Neural cell (in vitro differentiated cells): ENCODE data around the gene ARHGAP5.

Experiments
- EP300 ChIP-seq: fragments of 450-650 bp; conservative IDR thresholded peaks from 2 replicates; pipeline ENCODE4 v1.6.1; 2014; ENCODE audit warnings: antibody characterized with exemption, mild to moderate bottlenecking, moderate library complexity; ENCODE audit not compliant: poor library complexity, severe bottlenecking
- EZH2 ChIP-seq: fragments of 200-600, 300-800 bp; shearing (Covaris generic), sonication (generic); IDR thresholded peaks from 2 replicates; pipeline ENCODE4 v1.6.1; 2014; ENCODE audit warnings: antibody characterized with exemption, low read length, borderline replicate concordance, mild to moderate bottlenecking; ENCODE audit not compliant: insufficient read depth, poor library complexity, severe bottlenecking
- RAD21 ChIP-seq: fragments of 450-650 bp; conservative IDR thresholded peaks from 2 replicates; pipeline ENCODE4 v1.6.1; 2014; ENCODE audit warnings: antibody characterized with exemption, mild to moderate bottlenecking, moderate library complexity
- REST ChIP-seq: IDR thresholded peaks from 2 replicates; pipeline ENCODE4 v1.6.1; 2012; ENCODE audit warnings: borderline replicate concordance
- SMC3 ChIP-seq: fragments of 450-650 bp; conservative IDR thresholded peaks from 2 replicates; pipeline ENCODE4 v1.6.1; 2014; ENCODE audit warnings: antibody characterized with exemption, mild to moderate bottlenecking, moderate library complexity; ENCODE audit not compliant: poor library complexity
- TF ChIP-seq, protein P1 (sequence below): fragments of 450-650 bp; IDR thresholded peaks from 2 replicates; pipeline ENCODE4 v1.5.1; 2014; ENCODE audit warnings: antibody characterized with exemption, mild to moderate bottlenecking, moderate library complexity; ENCODE audit not compliant: poor library complexity, severe bottlenecking

DNA sequence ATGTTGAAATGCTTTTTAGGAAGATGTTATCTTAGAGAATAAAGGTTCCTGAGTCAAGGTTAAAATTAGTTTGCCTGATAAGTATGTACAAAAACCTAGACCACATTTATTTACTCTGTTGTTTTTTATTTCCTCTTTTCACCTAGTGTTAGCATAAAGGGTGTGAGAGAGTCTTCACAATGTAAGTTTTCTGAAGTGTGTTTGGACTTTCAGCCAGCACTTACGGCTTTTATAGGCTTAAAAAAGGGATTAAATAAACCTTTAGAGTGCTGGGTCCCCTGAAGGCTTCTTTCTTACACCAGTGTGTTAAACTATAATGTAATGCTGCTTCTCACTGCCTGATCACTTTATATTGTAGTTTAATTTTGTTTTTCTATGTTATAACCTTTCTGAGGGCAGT lies 27.2 kb downstream of the ARHGAP5 start:
- TF ChIP-seq, protein P1, sequence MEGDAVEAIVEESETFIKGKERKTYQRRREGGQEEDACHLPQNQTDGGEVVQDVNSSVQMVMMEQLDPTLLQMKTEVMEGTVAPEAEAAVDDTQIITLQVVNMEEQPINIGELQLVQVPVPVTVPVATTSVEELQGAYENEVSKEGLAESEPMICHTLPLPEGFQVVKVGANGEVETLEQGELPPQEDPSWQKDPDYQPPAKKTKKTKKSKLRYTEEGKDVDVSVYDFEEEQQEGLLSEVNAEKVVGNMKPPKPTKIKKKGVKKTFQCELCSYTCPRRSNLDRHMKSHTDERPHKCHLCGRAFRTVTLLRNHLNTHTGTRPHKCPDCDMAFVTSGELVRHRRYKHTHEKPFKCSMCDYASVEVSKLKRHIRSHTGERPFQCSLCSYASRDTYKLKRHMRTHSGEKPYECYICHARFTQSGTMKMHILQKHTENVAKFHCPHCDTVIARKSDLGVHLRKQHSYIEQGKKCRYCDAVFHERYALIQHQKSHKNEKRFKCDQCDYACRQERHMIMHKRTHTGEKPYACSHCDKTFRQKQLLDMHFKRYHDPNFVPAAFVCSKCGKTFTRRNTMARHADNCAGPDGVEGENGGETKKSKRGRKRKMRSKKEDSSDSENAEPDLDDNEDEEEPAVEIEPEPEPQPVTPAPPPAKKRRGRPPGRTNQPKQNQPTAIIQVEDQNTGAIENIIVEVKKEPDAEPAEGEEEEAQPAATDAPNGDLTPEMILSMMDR: no peak
- TF ChIP-seq SMC3 (no peak), RAD21 (no peak), EP300 (no peak), REST (no peak), EZH2 (no peak)
